Hematopoietic multipotent progenitor cell treated with erythropoietin and hydrocortisone succinate and interleukin-3 and kit ligand, for 17 days (in vitro differentiated cells): ENCODE measurements around the gene OR1L6.

Experiments used
- DNase-seq: peaks from one replicate; pipeline ENCODE4 v3.0.0-alpha.2; 2015; ENCODE audit warnings: low spot score

Gene OR1L6

GRCh38 chr9:122742003-122742402, at the start of gene OR1L6:
Gene OR1L6, plus strand, starts transcription at chr9:122742303. Its CDS starts 7,545 bp downstream, at chr9:122749848.
- no peak for DNase-seq

GRCh38 chr9:122695696-122696095, 46.4 kb upstream of the OR1L6 start:
- DNase-seq, result no peak

- no peak for DNase-seq
These were observed 24.1 kb upstream of the OR1L6 start for GRCh38 chr9:122718038-122718437.

GRCh38 chr9:122719218-122719617, 22.9 kb upstream of the OR1L6 start:
- DNase-seq, result no peak

GRCh38 chr9:122723690-122724089, 18.4 kb upstream of the OR1L6 start, which contains the start of gene OR1L4:
Gene OR1L4, plus strand, starts transcription at chr9:122723990. Its CDS starts 0 bp downstream, at chr9:122723990.
- DNase-seq, result no peak

- no peak for DNase-seq
These were observed 12.7 kb downstream of the OR1L6 start for GRCh38 chr9:122754825-122755224.

DNA sequence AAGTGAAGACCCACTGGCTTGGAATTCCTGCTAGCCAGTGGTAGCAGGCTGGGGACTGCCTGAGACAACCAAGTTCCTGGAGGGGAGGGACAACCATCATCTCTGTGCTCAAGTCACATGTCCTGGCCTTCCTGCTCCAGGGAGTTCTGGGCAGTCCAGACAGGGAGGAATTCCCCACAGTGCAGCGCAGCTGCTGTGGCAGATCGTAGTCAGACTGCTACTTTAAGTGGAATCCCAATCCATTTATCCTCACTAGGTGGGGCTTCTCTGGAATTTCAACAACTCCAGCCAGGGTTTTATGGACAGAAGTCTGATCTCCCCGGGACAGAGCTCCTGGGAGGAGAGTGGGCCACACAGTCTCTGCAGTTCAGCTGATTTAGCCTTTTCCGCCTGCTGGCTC, 25.7 kb downstream of the OR1L6 start:
- no peak for DNase-seq

GRCh38 chr9:122777052-122777451, 34.9 kb downstream of the OR1L6 start:
- no peak for DNase-seq

DNA sequence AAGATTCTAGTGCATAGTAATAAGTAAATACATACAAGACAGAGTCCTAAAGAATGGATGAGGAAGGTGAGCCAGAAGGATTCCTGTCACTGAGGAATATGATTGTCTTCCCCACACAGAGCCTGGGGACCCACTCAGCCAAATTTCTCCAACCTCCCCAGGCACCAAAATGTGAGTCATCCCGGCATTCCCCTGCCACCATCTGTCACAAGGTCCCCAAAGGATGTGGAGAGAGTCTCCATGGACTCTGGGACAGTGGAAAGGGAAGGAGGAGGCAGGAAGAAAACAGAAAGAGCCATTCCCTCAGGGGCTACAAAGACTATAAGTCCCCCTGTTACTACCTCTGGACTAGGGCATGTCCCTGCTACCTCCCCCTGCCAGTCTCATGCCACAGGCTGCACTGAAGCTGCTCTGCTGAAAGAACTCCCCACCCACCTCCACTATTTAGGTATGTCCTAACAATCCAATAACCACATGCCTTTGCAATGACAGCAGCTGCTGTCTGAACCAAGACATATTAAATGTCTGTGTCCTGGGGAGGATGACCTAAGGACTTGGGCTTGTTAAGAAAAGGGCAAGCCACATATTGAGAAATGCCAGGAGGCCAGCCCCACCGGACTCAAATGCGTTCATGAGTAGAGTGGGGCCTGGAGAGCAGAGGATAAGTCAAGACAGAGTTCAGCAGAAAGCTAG, 36.0 kb downstream of the OR1L6 start:
- no peak for DNase-seq

DNA sequence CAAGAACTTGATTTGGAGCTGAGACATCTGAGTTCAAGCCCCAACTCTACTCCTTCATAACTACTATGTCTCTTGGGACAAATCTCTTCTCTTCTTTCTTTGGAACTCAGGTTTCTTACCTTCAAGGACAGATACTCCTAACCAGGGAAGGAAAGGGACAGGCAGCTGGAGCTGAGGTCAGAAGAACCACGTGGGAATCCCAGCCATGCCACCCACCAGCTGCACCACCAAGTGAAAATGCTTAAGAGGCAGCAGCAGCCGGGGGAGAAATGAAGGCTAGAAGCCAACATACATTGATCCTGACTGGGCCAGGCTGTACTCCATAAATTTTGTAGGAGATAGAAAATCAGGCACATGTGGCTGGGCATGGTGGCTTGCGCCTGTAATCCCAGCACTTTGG, 37.1 kb downstream of the OR1L6 start:
- no peak for DNase-seq

DNA sequence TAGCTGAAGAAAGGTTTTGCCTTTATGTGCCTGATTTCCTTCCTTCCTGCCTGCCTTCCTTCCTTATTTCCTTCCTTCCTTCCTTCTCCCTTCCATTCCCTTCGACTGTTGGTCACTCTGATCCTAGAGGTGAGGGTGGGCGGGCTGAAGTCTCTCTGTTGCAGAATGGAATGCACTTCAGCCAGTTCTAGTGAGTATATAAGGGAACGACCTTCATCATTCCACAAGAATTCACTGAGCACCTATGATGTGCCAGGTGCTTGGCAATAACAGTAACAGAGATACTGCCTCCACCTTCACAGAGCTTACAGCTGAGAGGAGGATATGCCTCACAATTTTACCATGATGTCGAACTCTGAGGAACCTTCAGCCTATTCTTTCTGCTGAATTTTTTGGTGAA, 37.9 kb downstream of the OR1L6 start:
- no peak for DNase-seq

- DNase-seq, result no peak
These were observed 39.6 kb downstream of the OR1L6 start for GRCh38 chr9:122781671-122782070.

- no peak for DNase-seq
These were observed 43.2 kb downstream of the OR1L6 start for GRCh38 chr9:122785269-122785668.

DNA sequence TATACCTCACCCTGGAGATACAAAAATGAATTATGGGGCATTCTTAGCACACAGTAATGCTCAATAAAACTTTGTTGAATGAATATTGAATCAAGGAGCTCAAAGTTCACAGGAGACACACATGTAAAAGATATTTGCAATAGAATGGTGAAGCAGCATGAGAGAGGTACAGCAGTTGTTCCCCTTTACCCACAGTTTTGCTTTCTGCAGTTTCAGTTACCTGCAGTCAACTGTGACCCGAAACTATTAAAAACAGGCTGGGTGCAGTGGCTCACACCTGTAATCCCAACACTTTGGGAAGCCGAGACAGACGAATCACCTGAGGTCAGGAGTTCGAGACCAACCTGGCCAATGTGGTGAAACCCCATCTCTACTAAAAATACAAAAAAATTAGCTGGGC, 44.2 kb downstream of the OR1L6 start:
- DNase-seq, result no peak

- no peak for DNase-seq
These were observed 46.7 kb downstream of the OR1L6 start, which contains the start of gene OR5C1 for GRCh38 chr9:122788831-122789230. Gene OR5C1, plus strand, starts transcription at chr9:122788933. Its CDS starts 0 bp downstream, at chr9:122788933.

DNA sequence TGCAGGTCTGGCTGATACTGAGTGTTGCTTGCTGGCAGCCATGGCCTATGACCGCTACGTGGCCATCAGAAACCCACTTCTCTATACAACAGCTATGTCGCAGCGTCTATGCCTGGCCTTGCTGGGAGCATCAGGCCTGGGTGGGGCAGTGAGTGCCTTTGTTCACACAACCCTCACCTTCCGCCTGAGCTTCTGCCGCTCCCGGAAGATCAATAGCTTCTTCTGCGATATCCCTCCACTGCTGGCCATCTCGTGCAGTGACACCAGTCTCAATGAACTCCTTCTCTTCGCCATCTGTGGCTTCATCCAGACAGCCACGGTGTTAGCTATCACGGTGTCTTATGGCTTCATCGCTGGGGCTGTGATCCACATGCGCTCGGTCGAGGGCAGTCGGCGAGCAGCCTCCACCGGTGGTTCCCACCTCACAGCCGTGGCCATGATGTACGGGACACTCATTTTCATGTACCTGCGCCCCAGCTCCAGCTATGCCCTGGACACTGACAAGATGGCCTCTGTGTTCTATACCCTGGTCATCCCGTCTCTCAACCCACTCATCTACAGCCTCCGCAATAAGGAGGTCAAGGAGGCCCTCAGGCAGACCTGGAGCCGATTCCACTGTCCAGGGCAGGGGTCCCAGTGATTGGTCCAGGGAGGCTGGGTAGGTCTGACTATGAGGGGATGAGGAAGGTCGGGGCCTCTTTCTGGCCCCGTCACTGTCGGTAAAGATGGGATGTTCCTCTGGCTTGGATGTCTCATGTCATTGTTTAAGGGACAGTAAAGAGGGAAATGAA, 47.3 kb downstream of the OR1L6 start:
- DNase-seq, result no peak

- DNase-seq, result no peak
These were observed 50.0 kb downstream of the OR1L6 start for GRCh38 chr9:122791872-122792669.

- no peak for DNase-seq
These were observed 55.4 kb downstream of the OR1L6 start for GRCh38 chr9:122797316-122798063.
